ENCODE results near the gene TMEM98.

TMEM98 gene

DNA sequence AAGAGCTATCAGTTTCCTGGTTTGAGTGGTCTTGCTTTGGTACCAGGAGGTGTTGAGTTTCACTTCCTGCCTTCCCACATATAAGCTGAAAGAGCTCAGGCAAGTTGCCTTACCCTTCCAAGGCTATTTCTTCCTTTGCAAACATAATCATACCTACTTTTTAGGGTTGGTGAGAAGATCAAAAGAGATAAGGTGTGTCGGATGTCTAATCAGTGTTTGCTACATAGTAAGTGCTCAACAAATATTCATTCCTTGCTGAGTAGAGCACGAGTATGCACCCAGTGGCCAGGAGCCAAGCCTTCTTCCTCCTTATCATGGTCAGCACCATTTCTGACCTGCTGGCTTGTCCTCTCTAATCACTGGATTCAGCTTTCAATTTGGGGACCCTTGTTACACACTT is 12.7 kb upstream of the TMEM98 start:
- TF ChIP-seq POLR2AphosphoS5 (IDR thresholded peaks at IDR 0.05; ENCODE audit: low read depth, low read length) = no peak
- TF ChIP-seq, protein P1, sequence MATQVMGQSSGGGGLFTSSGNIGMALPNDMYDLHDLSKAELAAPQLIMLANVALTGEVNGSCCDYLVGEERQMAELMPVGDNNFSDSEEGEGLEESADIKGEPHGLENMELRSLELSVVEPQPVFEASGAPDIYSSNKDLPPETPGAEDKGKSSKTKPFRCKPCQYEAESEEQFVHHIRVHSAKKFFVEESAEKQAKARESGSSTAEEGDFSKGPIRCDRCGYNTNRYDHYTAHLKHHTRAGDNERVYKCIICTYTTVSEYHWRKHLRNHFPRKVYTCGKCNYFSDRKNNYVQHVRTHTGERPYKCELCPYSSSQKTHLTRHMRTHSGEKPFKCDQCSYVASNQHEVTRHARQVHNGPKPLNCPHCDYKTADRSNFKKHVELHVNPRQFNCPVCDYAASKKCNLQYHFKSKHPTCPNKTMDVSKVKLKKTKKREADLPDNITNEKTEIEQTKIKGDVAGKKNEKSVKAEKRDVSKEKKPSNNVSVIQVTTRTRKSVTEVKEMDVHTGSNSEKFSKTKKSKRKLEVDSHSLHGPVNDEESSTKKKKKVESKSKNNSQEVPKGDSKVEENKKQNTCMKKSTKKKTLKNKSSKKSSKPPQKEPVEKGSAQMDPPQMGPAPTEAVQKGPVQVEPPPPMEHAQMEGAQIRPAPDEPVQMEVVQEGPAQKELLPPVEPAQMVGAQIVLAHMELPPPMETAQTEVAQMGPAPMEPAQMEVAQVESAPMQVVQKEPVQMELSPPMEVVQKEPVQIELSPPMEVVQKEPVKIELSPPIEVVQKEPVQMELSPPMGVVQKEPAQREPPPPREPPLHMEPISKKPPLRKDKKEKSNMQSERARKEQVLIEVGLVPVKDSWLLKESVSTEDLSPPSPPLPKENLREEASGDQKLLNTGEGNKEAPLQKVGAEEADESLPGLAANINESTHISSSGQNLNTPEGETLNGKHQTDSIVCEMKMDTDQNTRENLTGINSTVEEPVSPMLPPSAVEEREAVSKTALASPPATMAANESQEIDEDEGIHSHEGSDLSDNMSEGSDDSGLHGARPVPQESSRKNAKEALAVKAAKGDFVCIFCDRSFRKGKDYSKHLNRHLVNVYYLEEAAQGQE (IDR thresholded peaks at IDR 0.05; ENCODE audit: insufficient read depth in 1 of 2, low read depth in 2 of 2, low read length in 2 of 2) = no peak
- no peak for TF ChIP-seq TAF1 (IDR thresholded peaks at IDR 0.05; ENCODE audit: borderline replicate concordance, insufficient read depth, low read length)
- no peak for TF ChIP-seq FOXP2 (optimal IDR thresholded peaks at IDR 0.05; ENCODE audit: borderline replicate concordance, extremely low read depth, extremely low read length, insufficient read depth)
- TF ChIP-seq SIN3A (IDR thresholded peaks at IDR 0.05; ENCODE audit: borderline replicate concordance, insufficient read depth, low read length) = no peak

DNA sequence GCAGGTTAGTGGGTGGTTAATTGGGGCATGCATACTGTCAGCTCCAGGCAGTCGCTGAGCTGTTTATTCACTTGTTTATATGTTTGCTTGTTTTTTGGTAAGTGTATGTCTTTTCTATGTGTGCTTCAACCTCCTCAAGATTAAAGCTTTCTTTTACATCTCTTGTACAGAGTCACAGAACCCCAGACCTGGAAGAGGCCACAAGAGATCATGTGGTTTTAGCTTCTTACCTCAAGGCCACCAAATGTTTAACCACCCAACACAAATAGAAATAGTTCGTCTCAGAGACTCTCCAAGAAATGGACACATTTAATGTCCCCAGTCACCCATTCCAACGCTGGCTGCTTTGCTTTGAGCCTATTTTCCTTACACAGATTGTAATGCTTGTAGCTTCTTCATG is 11.8 kb upstream of the TMEM98 start:
- no peak for TF ChIP-seq POLR2AphosphoS5 (IDR thresholded peaks at IDR 0.05; ENCODE audit: low read depth, low read length)
- TF ChIP-seq TAF1 (IDR thresholded peaks at IDR 0.05; ENCODE audit: borderline replicate concordance, insufficient read depth, low read length) = no peak
- TF ChIP-seq SIN3A (IDR thresholded peaks at IDR 0.05; ENCODE audit: borderline replicate concordance, insufficient read depth, low read length) = no peak
- TF ChIP-seq, protein P1 (IDR thresholded peaks at IDR 0.05; ENCODE audit: insufficient read depth in 1 of 2, low read depth in 2 of 2, low read length in 2 of 2) = no peak
- no peak for TF ChIP-seq FOXP2 (optimal IDR thresholded peaks at IDR 0.05; ENCODE audit: borderline replicate concordance, extremely low read depth, extremely low read length, insufficient read depth)

DNA sequence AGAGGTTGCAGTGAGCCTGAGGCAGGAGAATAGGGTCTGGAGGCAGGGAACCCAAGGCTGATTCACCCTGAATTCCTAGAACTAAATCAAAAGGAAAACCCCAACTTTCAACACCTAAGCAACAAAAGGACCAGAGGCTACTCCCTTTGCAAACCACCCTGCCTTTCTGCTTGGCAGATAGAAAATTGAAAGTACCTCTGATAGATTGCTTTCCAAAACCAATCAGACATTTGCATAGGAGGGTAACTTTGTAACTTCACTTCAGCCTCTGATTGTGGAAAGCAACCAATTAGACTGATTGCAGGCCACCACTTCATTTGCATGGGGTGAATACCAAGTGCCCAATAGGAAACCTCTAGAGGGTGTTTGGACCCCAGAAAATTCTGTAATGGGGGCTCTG is 10.9 kb upstream of the TMEM98 start:
- TF ChIP-seq TAF1 (IDR thresholded peaks at IDR 0.05; ENCODE audit: borderline replicate concordance, insufficient read depth, low read length) (no peak), SIN3A (IDR thresholded peaks at IDR 0.05; ENCODE audit: borderline replicate concordance, insufficient read depth, low read length) (no peak), FOXP2 (optimal IDR thresholded peaks at IDR 0.05; ENCODE audit: borderline replicate concordance, extremely low read depth, extremely low read length, insufficient read depth) (no peak), POLR2AphosphoS5 (IDR thresholded peaks at IDR 0.05; ENCODE audit: low read depth, low read length) (no peak)
- TF ChIP-seq, protein P1 (IDR thresholded peaks at IDR 0.05; ENCODE audit: insufficient read depth in 1 of 2, low read depth in 2 of 2, low read length in 2 of 2) = no peak

DNA sequence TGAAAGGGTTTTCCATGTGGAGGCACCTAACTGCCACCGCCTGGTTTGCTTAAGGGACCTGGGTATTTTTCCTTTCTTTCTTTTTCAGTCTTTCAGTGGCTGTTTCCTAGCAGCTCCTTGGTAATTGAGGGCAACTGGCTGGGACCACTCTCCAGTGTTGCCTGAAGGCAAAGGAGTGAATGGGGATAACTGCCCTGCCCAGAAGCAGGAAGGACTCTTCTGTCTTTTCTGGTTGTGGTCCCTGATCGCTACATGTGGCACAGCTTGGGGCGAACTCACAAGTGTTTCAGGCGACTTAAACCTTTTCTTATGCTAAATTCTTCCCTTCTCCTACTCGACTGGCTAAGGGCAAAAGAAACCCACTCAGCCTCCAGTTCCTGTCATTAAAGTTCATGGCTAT is 10.1 kb upstream of the TMEM98 start:
- TF ChIP-seq TAF1 (IDR thresholded peaks at IDR 0.05; ENCODE audit: borderline replicate concordance, insufficient read depth, low read length) (no peak), SIN3A (IDR thresholded peaks at IDR 0.05; ENCODE audit: borderline replicate concordance, insufficient read depth, low read length) (no peak), FOXP2 (optimal IDR thresholded peaks at IDR 0.05; ENCODE audit: borderline replicate concordance, extremely low read depth, extremely low read length, insufficient read depth) (no peak)

DNA sequence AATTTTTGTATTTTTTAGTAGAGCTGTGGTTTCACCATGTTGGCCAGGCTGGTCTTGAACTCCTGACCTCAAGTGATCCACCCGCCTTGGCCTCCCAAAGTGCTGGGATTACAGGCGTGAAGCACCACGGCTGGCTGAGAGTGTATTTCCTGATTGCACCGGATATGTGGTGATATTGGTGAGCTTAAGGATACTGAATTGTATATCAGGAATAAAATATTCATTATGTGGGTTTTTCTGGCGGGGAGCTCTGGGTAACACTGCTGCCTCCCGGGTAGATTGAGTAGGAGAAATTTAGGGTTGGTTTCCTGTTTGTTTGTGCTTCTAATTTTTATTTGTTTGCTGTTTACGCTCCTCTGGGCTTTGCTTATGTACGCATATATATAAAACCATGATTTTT is 7.7 kb upstream of the TMEM98 start:
- no peak for TF ChIP-seq TAF1 (IDR thresholded peaks at IDR 0.05; ENCODE audit: borderline replicate concordance, insufficient read depth, low read length)

DNA sequence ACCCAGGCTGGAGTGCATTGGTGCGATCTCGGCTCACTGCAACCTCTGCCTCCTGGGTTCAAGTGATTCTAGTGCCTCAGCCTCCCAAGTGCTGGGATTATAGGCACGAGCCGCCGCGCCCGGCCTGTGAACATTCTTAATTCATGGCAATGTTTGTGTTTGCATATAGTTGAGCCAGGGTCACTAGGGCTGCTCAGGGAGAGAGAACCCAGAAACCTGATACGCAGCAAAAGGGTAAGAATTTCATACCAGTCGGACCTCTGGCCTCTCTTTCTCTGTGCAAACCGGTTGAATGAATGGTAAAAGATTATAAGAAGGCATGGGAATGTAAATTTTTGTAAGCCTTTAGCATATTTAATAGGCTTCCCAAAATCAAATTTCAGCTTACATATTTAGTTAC is 6.9 kb upstream of the TMEM98 start:
- TF ChIP-seq SIN3A (IDR thresholded peaks at IDR 0.05; ENCODE audit: borderline replicate concordance, insufficient read depth, low read length) = no peak
- TF ChIP-seq TAF1 (IDR thresholded peaks at IDR 0.05; ENCODE audit: borderline replicate concordance, insufficient read depth, low read length) = no peak
- TF ChIP-seq POLR2AphosphoS5 (IDR thresholded peaks at IDR 0.05; ENCODE audit: low read depth, low read length) = no peak
- TF ChIP-seq FOXP2 (optimal IDR thresholded peaks at IDR 0.05; ENCODE audit: borderline replicate concordance, extremely low read depth, extremely low read length, insufficient read depth) = no peak
- TF ChIP-seq, protein P1 (IDR thresholded peaks at IDR 0.05; ENCODE audit: insufficient read depth in 1 of 2, low read depth in 2 of 2, low read length in 2 of 2) = no peak

Data from PFSK-1 (cell line).